A549 (cell line): ENCODE results near the gene BOLA3.

Experiments
- BCL3 ChIP-seq: fragments of >200 bp; sonication (Bioruptor Twin); formaldehyde crosslinking; IDR thresholded peaks from 3 replicates; pipeline ENCODE4 v1.6.1; 2016
- EP300 ChIP-seq, 2 experiments: fragments of >200 bp; sonication (Bioruptor Twin); formaldehyde crosslinking; IDR thresholded peaks; 2 replicates in 1 of 2; 3 replicates in 1 of 2; pipeline ENCODE4 v1.6.1; 2016 to 2017
- MYC ChIP-seq: IDR thresholded peaks from 2 replicates; pipeline ENCODE4 v1.6.1; 2012; ENCODE audit warnings: mild to moderate bottlenecking, inconsistent platforms, low read length, improper control_type of control experiment, borderline replicate concordance
- SMC3 ChIP-seq: fragments of >200 bp; sonication (Bioruptor Twin); formaldehyde crosslinking; IDR thresholded peaks from 3 replicates; pipeline ENCODE4 v1.6.1; 2018; ENCODE audit warnings: inconsistent platforms

- TF ChIP-seq SMC3 (no peak), EP300 (IDR thresholded peaks at IDR 0.05) (no peak), MYC (no peak), BCL3 (no peak)
Measured at GRCh38 chr2:74086021-74086420, 61.7 kb downstream of the BOLA3 start.
